ENCODE results near the gene EYA3.

DNA sequence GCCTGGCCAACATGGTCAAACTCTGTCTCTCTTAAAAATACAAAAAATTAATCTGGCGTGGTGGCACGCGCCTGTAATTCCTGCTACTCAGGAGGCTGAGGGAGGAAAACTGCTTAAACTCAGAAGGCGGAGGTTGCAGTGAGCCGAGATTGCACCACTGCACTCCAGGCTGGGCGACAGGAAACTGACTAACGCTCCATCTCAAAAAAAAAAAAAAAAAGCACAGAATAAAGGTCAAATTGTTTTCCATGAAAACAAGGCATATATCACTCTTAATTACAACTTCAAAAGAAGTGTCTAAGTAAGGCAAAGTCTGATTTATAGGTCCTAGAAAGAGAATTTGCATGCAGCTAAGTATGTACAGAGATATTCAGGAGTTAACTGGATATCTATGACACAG is 25.6 kb downstream of the EYA3 start:
- no peak for TF ChIP-seq EZH2 (optimal IDR thresholded peaks at IDR 0.05; ENCODE audit: low read depth, low read length)
- TF ChIP-seq, protein P1, sequence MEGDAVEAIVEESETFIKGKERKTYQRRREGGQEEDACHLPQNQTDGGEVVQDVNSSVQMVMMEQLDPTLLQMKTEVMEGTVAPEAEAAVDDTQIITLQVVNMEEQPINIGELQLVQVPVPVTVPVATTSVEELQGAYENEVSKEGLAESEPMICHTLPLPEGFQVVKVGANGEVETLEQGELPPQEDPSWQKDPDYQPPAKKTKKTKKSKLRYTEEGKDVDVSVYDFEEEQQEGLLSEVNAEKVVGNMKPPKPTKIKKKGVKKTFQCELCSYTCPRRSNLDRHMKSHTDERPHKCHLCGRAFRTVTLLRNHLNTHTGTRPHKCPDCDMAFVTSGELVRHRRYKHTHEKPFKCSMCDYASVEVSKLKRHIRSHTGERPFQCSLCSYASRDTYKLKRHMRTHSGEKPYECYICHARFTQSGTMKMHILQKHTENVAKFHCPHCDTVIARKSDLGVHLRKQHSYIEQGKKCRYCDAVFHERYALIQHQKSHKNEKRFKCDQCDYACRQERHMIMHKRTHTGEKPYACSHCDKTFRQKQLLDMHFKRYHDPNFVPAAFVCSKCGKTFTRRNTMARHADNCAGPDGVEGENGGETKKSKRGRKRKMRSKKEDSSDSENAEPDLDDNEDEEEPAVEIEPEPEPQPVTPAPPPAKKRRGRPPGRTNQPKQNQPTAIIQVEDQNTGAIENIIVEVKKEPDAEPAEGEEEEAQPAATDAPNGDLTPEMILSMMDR (IDR thresholded peaks at IDR 0.05; ENCODE audit: low read length): no peak

Data from MM.1S (cell line).